IMR-90 (cell line): ENCODE data around the gene RBBP6. TPM values are rescaled to one million over a fixed set of nuclear protein-coding genes. Genes with fewer than 3 reads are reported as not detected.

Experiments
- ATAC-seq: fragments of 200-7000 bp; cut with Tn5 transposase; 2 replicates; pipeline ENCODE4 v1.9.1; 2020; ENCODE audit warnings: low read depth, mild to moderate bottlenecking, moderate library complexity
- BruUV-seq: library from RNA; stranded (reverse); fragments of 400-500 nt; replicated peaks from 2 replicates; lab custom pipeline; 2021; lab: Mats Ljungman, UMichigan
- CTCF ChIA-PET: fragments of 300-600 bp; formaldehyde crosslinking; extraction: SDS; loops from one replicate; lab custom pipeline; 2021; ENCODE audit warnings: antibody characterized with exemption; lab: Yijun Ruan, JAX
- POLR2A ChIA-PET: fragments of 300-600 bp; sonication (Branson Sonifier 250); formaldehyde crosslinking; loops from one replicate; lab custom pipeline; 2022; ENCODE audit warnings: antibody characterized with exemption; ENCODE audit not compliant: unreplicated experiment; lab: Charles Lee
- DNase-seq: peaks from one replicate; pipeline ENCODE4 v3.0.0; 2013
- H2AFZ ChIP-seq: replicated peaks from 2 replicates; pipeline ENCODE3; 2013; ENCODE audit warnings: low read length, mild to moderate bottlenecking; ENCODE audit not compliant: poor library complexity
- H2AK5ac ChIP-seq: 2 replicates; pipeline ENCODE4 v1.6.1; 2013; ENCODE audit warnings: low read depth, low read length, inconsistent platforms
- H2AK9ac ChIP-seq: replicated peaks from 2 replicates; pipeline ENCODE3; 2013; ENCODE audit warnings: mild to moderate bottlenecking, low read depth, low read length, moderate library complexity; ENCODE audit not compliant: poor library complexity
- H2BK120ac ChIP-seq: 2 replicates; pipeline ENCODE4 v1.6.1; 2013; ENCODE audit warnings: low read depth, low read length, inconsistent platforms
- H2BK15ac ChIP-seq: 3 replicates; pipeline ENCODE4 v1.6.1; 2013; ENCODE audit warnings: low read depth, low read length, inconsistent platforms
- H2BK20ac ChIP-seq: 2 replicates; pipeline ENCODE4 v1.6.1; 2013; ENCODE audit warnings: low read depth, mild to moderate bottlenecking, inconsistent platforms, low read length, moderate library complexity
- H2BK5ac ChIP-seq: 2 replicates; pipeline ENCODE4 v1.6.1; 2013; ENCODE audit warnings: mild to moderate bottlenecking, low read depth, low read length, inconsistent platforms; ENCODE audit not compliant: poor library complexity, severe bottlenecking
- H3K14ac ChIP-seq: replicated peaks from 2 replicates; pipeline ENCODE4 v1.6.1; 2013; ENCODE audit warnings: low read depth, low read length, inconsistent platforms
- H3K18ac ChIP-seq: 2 replicates; pipeline ENCODE4 v1.6.1; 2013; ENCODE audit warnings: low read depth, low read length, control low read depth
- H3K23ac ChIP-seq: 2 replicates; pipeline ENCODE4 v1.6.1; 2013; ENCODE audit warnings: low read depth, low read length, inconsistent platforms
- H3K27ac ChIP-seq: 2 replicates; pipeline ENCODE4 v1.5.1; 2013; ENCODE audit warnings: mild to moderate bottlenecking, control low read depth, low read length; ENCODE audit not compliant: insufficient read depth
- H3K27me3 ChIP-seq: 2 replicates; pipeline ENCODE4 v1.6.1; 2013; ENCODE audit warnings: low read length; ENCODE audit not compliant: control insufficient read depth, insufficient read depth
- H3K36me3 ChIP-seq: 2 replicates; pipeline ENCODE4 v1.6.1; 2013; ENCODE audit warnings: low read length, mixed read lengths; ENCODE audit not compliant: control insufficient read depth, insufficient read depth
- H3K4ac ChIP-seq: 2 replicates; pipeline ENCODE4 v1.6.1; 2013; ENCODE audit warnings: low read depth, low read length, inconsistent platforms
- H3K4me1 ChIP-seq: 2 replicates; pipeline ENCODE4 v1.6.1; 2013; ENCODE audit warnings: low read length, mixed read lengths; ENCODE audit not compliant: control insufficient read depth, insufficient read depth
- H3K4me2 ChIP-seq: 2 replicates; pipeline ENCODE4 v1.6.1; 2013; ENCODE audit warnings: low read depth, mild to moderate bottlenecking, control low read depth, low read length, moderate library complexity
- H3K4me3 ChIP-seq: 2 replicates; pipeline ENCODE4 v1.5.1; 2013; ENCODE audit warnings: low read depth, mild to moderate bottlenecking, control low read depth, low read length, moderate library complexity; ENCODE audit not compliant: insufficient read depth
- H3K56ac ChIP-seq: 2 replicates; pipeline ENCODE4 v1.6.1; 2013; ENCODE audit warnings: low read length, inconsistent platforms; ENCODE audit not compliant: insufficient read depth; ENCODE audit errors: extremely low read depth
- H3K79me1 ChIP-seq, 2 experiments: 2 replicates each; pipeline ENCODE4 v1.6.1; 2013; ENCODE audit warnings: low read length in 2 of 2, inconsistent platforms in 1 of 2, low read depth in 1 of 2
- H3K9ac ChIP-seq: 2 replicates; pipeline ENCODE4 v1.6.1; 2013; ENCODE audit warnings: low read depth, low read length, control low read depth
- H3K9me1 ChIP-seq: 2 replicates; pipeline ENCODE4 v1.6.1; 2013; ENCODE audit warnings: low read length, inconsistent platforms; ENCODE audit not compliant: insufficient read depth
- H3K9me3 ChIP-seq: 2 replicates; pipeline ENCODE4 v1.6.1; 2013; ENCODE audit warnings: low read length; ENCODE audit not compliant: control insufficient read depth, insufficient read depth
- H4K20me1 ChIP-seq: 2 replicates; pipeline ENCODE4 v1.6.1; 2013; ENCODE audit warnings: low read length, inconsistent platforms; ENCODE audit not compliant: insufficient read depth
- H4K5ac ChIP-seq: 2 replicates; pipeline ENCODE4 v1.6.1; 2013; ENCODE audit warnings: mild to moderate bottlenecking, low read depth, low read length, control low read depth
- H4K8ac ChIP-seq, 2 experiments: 2 replicates each; pipeline ENCODE4 v1.6.1; 2013; ENCODE audit warnings: low read depth in 2 of 2, low read length in 2 of 2, control low read depth in 1 of 2, inconsistent platforms in 1 of 2
- H4K91ac ChIP-seq: 2 replicates; pipeline ENCODE4 v1.6.1; 2013; ENCODE audit warnings: low read depth, low read length, inconsistent platforms; ENCODE audit not compliant: insufficient read depth
- CHD1 ChIP-seq: IDR thresholded peaks from 2 replicates; pipeline ENCODE4 v1.6.1; 2012; ENCODE audit warnings: low read depth, low read length, improper control_type of control experiment
- FOS ChIP-seq: fragments of 150-350 bp; IDR thresholded peaks from 2 replicates; pipeline ENCODE4 v1.6.1; 2016; ENCODE audit warnings: low read depth, low read length
- MAFK ChIP-seq: IDR thresholded peaks from 2 replicates; pipeline ENCODE4 v1.6.1; 2012; ENCODE audit warnings: low read depth, low read length, improper control_type of control experiment
- MAZ ChIP-seq: IDR thresholded peaks from 2 replicates; pipeline ENCODE4 v1.6.1; 2012; ENCODE audit warnings: low read depth, mild to moderate bottlenecking, low read length, improper control_type of control experiment, moderate library complexity, borderline replicate concordance
- MXI1 ChIP-seq: IDR thresholded peaks from 2 replicates; pipeline ENCODE4 v1.6.1; 2012; ENCODE audit warnings: low read depth, mild to moderate bottlenecking, low read length, moderate library complexity, borderline replicate concordance
- NFE2L2 ChIP-seq: fragments of 150-350 bp; IDR thresholded peaks from 2 replicates; pipeline ENCODE4 v1.6.1; 2016; ENCODE audit warnings: low read depth, mild to moderate bottlenecking, low read length
- POLR2A ChIP-seq: IDR thresholded peaks from 2 replicates; pipeline ENCODE4 v1.6.1; 2012; ENCODE audit warnings: mild to moderate bottlenecking, low read depth, low read length
- RCOR1 ChIP-seq: IDR thresholded peaks from 2 replicates; pipeline ENCODE4 v1.6.1; 2012; ENCODE audit warnings: mild to moderate bottlenecking, low read length, improper control_type of control experiment; ENCODE audit not compliant: insufficient replicate concordance
- RFX5 ChIP-seq: IDR thresholded peaks from 2 replicates; pipeline ENCODE4 v1.8.0; 2012; ENCODE audit warnings: low read depth, mild to moderate bottlenecking, low read length, moderate library complexity
- WGBS, 2 experiments: methylation state at CpG; one replicate each; pipeline versions ENCODE4 v1.1.5 to v1.1.7; 2013; ENCODE audit warnings: missing lambda C conversion rate in 2 of 2; ENCODE audit not compliant: insufficient read length in 1 of 2; ENCODE audit errors: extremely low coverage in 2 of 2; 5-methylcytosine and 5-hydroxymethylcytosine counted together
- dilution Hi-C: fragments of 300-500 bp; cut with HindIII; formaldehyde crosslinking; loops from one replicate; pipeline ENCODE4 v1.14.3; 2018; ENCODE audit warnings: low sequenced_read_pairs; ENCODE audit not compliant: unreplicated experiment
- in situ Hi-C: fragments of 300-500 bp; cut with MboI; formaldehyde crosslinking; loops from 3 replicates; pipeline ENCODE4 v1.14.3; 2019; ENCODE audit warnings: low sequenced_read_pairs, inconsistent platforms, mixed read lengths
- intact Hi-C: fragments of 100-400 bp; cut with micrococcal nuclease; formaldehyde crosslinking; loops from 2 replicates; pipeline ENCODE4 v1.10.0; 2022
- polyA plus RNA-seq, 3 experiments: library from polyadenylated mRNA; depleted of rRNA; stranded (reverse); fragments of >200 nt; gene quantifications; 2 replicates each; pipeline ENCODE4 v1.2.3, GENCODE V29; 2012; ENCODE audit warnings: low replicate concordance in 1 of 3
- total RNA-seq: library from RNA; depleted of rRNA; stranded (reverse); fragments of >200 nt; gene quantifications from 2 replicates; pipeline ENCODE4 v1.2.3, GENCODE V29; 2012
- TF ChIP-seq, protein P1 (sequence below): conservative IDR thresholded peaks from 2 replicates; pipeline ENCODE4 v1.5.1; 2012; ENCODE audit warnings: mild to moderate bottlenecking, low read depth, low read length, improper control_type of control experiment
- TF ChIP-seq, protein P2 (sequence below): fragments of 150-350 bp; IDR thresholded peaks from 2 replicates; pipeline ENCODE4 v1.6.1; 2017; ENCODE audit warnings: mild to moderate bottlenecking, antibody characterized with exemption, low read length, low read depth
- TF ChIP-seq, protein P3 (sequence below): fragments of 150-350 bp; IDR thresholded peaks from 2 replicates; pipeline ENCODE4 v1.6.1; 2016; ENCODE audit warnings: low read depth, mild to moderate bottlenecking, low read length, moderate library complexity, borderline replicate concordance

RBBP6 gene
- total and polyA plus RNA-seq, 2 of the 4 experiments (the other 2 are of a cell fraction), result 7.2 to 17.8 TPM

DNA sequence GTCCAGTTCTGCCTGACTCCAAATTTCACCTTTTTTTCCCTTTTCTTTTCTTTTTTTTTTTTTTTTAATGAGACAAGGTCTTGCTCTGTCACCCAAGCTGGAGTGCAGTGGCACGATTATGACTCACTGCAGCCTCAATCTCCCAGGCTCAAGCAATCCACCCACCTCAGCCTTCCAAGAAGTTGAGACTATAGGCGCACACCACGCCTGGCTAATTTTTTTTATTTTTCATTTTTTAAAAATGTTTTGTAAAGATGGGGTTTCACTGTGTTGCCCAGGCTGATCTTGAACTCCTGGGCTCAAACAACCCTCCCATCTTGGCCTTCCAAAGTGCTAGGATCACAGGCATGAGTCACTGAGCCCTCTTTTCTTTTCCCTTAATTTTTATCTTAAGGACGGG lies 33.4 kb upstream of the RBBP6 start:
- intact Hi-C loops (loop anchor here (10.0 kb wide), 1 partner anchor 841 kb away; no protein-coding TSS in a partner anchor), dilution Hi-C loops (no loop called here), in situ Hi-C loops (loop anchor here (5.0 to 25.0 kb wide), 3 partner anchors 464 to 819 kb away; partner anchors contain the start of gene PLK1)
- no peak overlapping the region for H2BK5ac ChIP-seq
- no peak overlapping the region for H3K4me2 ChIP-seq
- H2AFZ ChIP-seq, result no peak overlapping the region
- no peak overlapping the region for H2BK15ac ChIP-seq
- ChIA-PET POLR2A (no interaction called here), CTCF (interaction anchor here (0.6 to 1.6 kb wide), 2 partner anchors 10 to 430 kb away, joined by 4 to 5 read pairs; no protein-coding TSS in a partner anchor)
- H3K14ac ChIP-seq, result no peak overlapping the region
- no peak overlapping the region for H3K4me3 ChIP-seq
- H3K4ac ChIP-seq, result no peak overlapping the region
- no peaks in the 10 kb centered on the region; the same call in 1 of the 2 replicates for H3K27me3 ChIP-seq
- H3K27ac ChIP-seq, result no peak overlapping the region
- 92% methylated on average over 1 of the region's 4 CpGs; no CpG with 5 or more reads in 1 of the 2 experiments for WGBS, 2 experiments
- H2AK5ac ChIP-seq, result no peak overlapping the region
- no peak overlapping the region for H2BK20ac ChIP-seq
- H4K91ac ChIP-seq, result no peak overlapping the region
- no peak overlapping the region for H4K5ac ChIP-seq
- no peak overlapping the region for H2AK9ac ChIP-seq
- no peaks in the 10 kb centered on the region for H3K9me3 ChIP-seq
- no peaks in the 10 kb centered on the region for H4K20me1 ChIP-seq
- no peaks in the 10 kb centered on the region for H3K79me1 ChIP-seq
- H2BK120ac ChIP-seq, result no peak overlapping the region
- no peak overlapping the region for H4K8ac ChIP-seq
- H3K4me1 ChIP-seq, result no peaks in the 10 kb centered on the region
- H3K18ac ChIP-seq, result no peak overlapping the region
- no peak overlapping the region for H3K23ac ChIP-seq
- H3K56ac ChIP-seq, result no peak overlapping the region
- H3K36me3 ChIP-seq, result no peaks in the 10 kb centered on the region
- no TSS peak for BruUV-seq
- ATAC-seq (no peak), DNase-seq (no peak)
- no peaks in the 10 kb centered on the region for H3K9me1 ChIP-seq
- no peak overlapping the region for H3K9ac ChIP-seq
- TF ChIP-seq MAFK (no peak), RFX5 (no peak), MAZ (no peak), FOS (no peak), POLR2A (no peak), MXI1 (no peak), NFE2L2 (no peak), RCOR1 (no peak), CHD1 (no peak)
- TF ChIP-seq, protein P1, sequence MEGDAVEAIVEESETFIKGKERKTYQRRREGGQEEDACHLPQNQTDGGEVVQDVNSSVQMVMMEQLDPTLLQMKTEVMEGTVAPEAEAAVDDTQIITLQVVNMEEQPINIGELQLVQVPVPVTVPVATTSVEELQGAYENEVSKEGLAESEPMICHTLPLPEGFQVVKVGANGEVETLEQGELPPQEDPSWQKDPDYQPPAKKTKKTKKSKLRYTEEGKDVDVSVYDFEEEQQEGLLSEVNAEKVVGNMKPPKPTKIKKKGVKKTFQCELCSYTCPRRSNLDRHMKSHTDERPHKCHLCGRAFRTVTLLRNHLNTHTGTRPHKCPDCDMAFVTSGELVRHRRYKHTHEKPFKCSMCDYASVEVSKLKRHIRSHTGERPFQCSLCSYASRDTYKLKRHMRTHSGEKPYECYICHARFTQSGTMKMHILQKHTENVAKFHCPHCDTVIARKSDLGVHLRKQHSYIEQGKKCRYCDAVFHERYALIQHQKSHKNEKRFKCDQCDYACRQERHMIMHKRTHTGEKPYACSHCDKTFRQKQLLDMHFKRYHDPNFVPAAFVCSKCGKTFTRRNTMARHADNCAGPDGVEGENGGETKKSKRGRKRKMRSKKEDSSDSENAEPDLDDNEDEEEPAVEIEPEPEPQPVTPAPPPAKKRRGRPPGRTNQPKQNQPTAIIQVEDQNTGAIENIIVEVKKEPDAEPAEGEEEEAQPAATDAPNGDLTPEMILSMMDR, result no peak
- TF ChIP-seq, protein P2, sequence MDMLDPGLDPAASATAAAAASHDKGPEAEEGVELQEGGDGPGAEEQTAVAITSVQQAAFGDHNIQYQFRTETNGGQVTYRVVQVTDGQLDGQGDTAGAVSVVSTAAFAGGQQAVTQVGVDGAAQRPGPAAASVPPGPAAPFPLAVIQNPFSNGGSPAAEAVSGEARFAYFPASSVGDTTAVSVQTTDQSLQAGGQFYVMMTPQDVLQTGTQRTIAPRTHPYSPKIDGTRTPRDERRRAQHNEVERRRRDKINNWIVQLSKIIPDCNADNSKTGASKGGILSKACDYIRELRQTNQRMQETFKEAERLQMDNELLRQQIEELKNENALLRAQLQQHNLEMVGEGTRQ, result no peak
- TF ChIP-seq, protein P3, sequence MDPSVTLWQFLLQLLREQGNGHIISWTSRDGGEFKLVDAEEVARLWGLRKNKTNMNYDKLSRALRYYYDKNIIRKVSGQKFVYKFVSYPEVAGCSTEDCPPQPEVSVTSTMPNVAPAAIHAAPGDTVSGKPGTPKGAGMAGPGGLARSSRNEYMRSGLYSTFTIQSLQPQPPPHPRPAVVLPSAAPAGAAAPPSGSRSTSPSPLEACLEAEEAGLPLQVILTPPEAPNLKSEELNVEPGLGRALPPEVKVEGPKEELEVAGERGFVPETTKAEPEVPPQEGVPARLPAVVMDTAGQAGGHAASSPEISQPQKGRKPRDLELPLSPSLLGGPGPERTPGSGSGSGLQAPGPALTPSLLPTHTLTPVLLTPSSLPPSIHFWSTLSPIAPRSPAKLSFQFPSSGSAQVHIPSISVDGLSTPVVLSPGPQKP, result no peak
